Uterus (tissue), 4 donors: ENCODE data around the gene ZYG11B. TPM values are rescaled to one million over a fixed set of nuclear protein-coding genes. Genes with fewer than 3 reads are reported as not detected.
"Not testable (repeated sequence)": the region's sequence is repeated elsewhere in the genome, so short reads cannot be mapped to it uniquely, and the experiment has no call there.

Experiments
- DNase-seq, 2 donors: peaks; one replicate each; pipeline ENCODE4 v3.0.0-alpha.2; 2019 to 2020
- H3K27ac ChIP-seq, 2 donors: fragments of 200-600 bp; sonication (generic); 1 replicate in 1 of 2; 2 replicates in 1 of 2; pipeline ENCODE4 v1.5.1; 2016 to 2018
- H3K27me3 ChIP-seq, 2 donors: fragments of 200-600 bp; sonication (generic); one replicate each; pipeline ENCODE4 v1.5.1; 2018 to 2019; ENCODE audit warnings: control low read depth in 1 of 2
- H3K36me3 ChIP-seq, 2 donors: fragments of 200-600 bp; sonication (generic); one replicate each; pipeline ENCODE4 v1.5.1; 2019; ENCODE audit warnings: control low read depth in 1 of 2
- H3K4me1 ChIP-seq, 2 donors: fragments of 200-600 bp; sonication (generic); one replicate each; pipeline ENCODE4 v1.5.1; 2018 to 2019; ENCODE audit warnings: control low read depth in 1 of 2
- H3K4me3 ChIP-seq, 2 donors: fragments of 200-600 bp; sonication (generic); 1 replicate in 1 of 2; 2 replicates in 1 of 2; pipeline ENCODE4 v1.5.1; 2018 to 2019; ENCODE audit warnings: mild to moderate bottlenecking in 1 of 2
- H3K9me3 ChIP-seq, 2 donors: fragments of 200-600 bp; sonication (generic); one replicate each; pipeline ENCODE4 v1.5.1; 2019; ENCODE audit warnings: control low read depth in 1 of 2
- POLR2A ChIP-seq, 2 donors: fragments of 450-650 bp; IDR thresholded peaks; one replicate each; pipeline ENCODE4 v1.6.1; 2016; ENCODE audit warnings: antibody characterized with exemption in 2 of 2, mild to moderate bottlenecking in 1 of 2, moderate library complexity in 1 of 2
- intact Hi-C: fragments of 100-400 bp; cut with DNase I; formaldehyde crosslinking; loops from one replicate; pipeline ENCODE4 v1.15.1; 2023; ENCODE audit warnings: low total_unique reads
- small RNA-seq: library from RNA; depleted of rRNA; stranded (forward); fragments of <200 nt; gene quantifications from one replicate; pipeline ENCODE3, GENCODE V24; 2016
- total RNA-seq, 4 donors: library from RNA; depleted of rRNA in 3 of 4; stranded (reverse); fragments of >200 nt in 3 of 4; gene quantifications; one replicate each; pipeline versions ENCODE4 v1.1.0 to v1.2.4, GENCODE V29; 2014 to 2023
- TF ChIP-seq, protein P1 (sequence below), 4 experiments: fragments of 200-600 bp in 2 of 4; fragments of 450-650 bp in 2 of 4; sonication (generic) in 2 of 4; IDR thresholded peaks; one replicate each; pipeline ENCODE4 v1.5.1; 2016 to 2019; ENCODE audit warnings: antibody characterized with exemption in 4 of 4, mild to moderate bottlenecking in 2 of 4, moderate library complexity in 1 of 4
- donor health status: DM: yes; HTN: yes; CAD: no.

The ZYG11B gene
- total RNA-seq, 4 donors from 2014 or later, result 22.5 to 100 (median 45.8) TPM

DNA sequence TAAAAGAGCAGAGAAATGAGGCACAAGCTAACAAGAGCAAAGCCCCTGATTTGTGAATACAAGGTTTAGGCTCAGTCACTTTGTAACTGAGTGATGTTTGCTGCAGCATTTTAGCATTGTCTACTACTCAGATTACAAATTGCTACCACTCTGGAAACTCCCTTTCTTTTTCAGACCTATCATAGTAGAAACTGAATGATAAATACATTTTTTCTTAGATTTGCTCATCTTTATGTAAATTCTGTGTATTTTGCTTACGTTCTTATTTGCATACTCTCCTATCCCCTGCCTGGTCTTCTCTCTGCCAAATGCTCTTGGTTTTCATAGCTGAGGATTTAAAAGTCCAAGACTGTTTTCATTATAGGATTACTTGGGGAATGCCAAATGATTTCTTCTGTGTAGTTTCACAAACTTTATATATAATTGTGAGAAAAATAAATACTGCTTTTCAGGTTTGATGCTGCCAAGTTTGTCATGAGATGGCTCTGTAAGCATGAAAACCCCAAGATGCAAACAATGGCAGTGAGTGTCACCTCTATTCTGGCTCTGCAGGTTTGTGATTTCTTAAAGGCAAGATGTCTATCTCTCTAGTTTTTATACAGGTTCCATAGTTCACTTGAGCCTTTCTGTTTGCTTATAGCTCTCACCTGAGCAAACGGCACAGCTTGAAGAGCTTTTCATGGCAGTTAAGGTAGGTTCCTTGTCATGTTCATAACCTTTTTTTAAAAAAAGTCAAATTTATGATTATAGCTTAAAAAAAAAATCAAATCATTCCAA is 141.0 kb downstream of the ZYG11B start:
- H3K27me3 ChIP-seq, result no peaks in the 10 kb centered on the region
- TF ChIP-seq POLR2A (IDR thresholded peaks at IDR 0.05), result no peak
- TF ChIP-seq, protein P1, sequence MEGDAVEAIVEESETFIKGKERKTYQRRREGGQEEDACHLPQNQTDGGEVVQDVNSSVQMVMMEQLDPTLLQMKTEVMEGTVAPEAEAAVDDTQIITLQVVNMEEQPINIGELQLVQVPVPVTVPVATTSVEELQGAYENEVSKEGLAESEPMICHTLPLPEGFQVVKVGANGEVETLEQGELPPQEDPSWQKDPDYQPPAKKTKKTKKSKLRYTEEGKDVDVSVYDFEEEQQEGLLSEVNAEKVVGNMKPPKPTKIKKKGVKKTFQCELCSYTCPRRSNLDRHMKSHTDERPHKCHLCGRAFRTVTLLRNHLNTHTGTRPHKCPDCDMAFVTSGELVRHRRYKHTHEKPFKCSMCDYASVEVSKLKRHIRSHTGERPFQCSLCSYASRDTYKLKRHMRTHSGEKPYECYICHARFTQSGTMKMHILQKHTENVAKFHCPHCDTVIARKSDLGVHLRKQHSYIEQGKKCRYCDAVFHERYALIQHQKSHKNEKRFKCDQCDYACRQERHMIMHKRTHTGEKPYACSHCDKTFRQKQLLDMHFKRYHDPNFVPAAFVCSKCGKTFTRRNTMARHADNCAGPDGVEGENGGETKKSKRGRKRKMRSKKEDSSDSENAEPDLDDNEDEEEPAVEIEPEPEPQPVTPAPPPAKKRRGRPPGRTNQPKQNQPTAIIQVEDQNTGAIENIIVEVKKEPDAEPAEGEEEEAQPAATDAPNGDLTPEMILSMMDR (IDR thresholded peaks at IDR 0.05), result no peak
- no peaks in the 10 kb centered on the region for H3K4me1 ChIP-seq
- H3K4me3 ChIP-seq, result no peak overlapping the region
- intact Hi-C loops, result no loop called here
- H3K36me3 ChIP-seq, result no peaks in the 10 kb centered on the region
- H3K27ac ChIP-seq, result no peak overlapping the region
- no peak for DNase-seq
- no peaks in the 10 kb centered on the region for H3K9me3 ChIP-seq

DNA sequence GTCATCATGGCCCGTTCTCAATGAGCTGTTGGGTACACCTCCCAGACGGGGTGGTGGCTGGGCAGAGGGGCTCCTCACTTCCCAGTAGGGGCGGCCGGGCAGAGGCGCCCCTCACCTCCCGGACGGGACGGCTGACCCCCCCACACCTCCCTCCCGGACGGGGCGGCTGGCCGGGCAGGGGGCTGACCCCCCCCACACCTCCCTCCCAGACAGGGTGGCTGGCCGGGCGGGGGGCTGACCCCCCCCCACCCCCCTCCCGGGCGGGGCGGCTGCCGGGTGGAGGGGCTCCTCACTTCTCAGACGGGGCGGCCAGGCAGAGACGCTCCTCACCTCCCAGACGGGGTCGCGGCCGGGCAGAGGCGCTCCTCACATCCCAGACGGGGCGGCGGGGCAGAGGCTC is 143.5 kb downstream of the ZYG11B start:
- H3K4me1 ChIP-seq, H3K4me3 ChIP-seq, H3K27ac ChIP-seq, H3K36me3 ChIP-seq, H3K9me3 ChIP-seq, intact Hi-C loops, DNase-seq, H3K27me3 ChIP-seq: not testable (repeated sequence)

DNA sequence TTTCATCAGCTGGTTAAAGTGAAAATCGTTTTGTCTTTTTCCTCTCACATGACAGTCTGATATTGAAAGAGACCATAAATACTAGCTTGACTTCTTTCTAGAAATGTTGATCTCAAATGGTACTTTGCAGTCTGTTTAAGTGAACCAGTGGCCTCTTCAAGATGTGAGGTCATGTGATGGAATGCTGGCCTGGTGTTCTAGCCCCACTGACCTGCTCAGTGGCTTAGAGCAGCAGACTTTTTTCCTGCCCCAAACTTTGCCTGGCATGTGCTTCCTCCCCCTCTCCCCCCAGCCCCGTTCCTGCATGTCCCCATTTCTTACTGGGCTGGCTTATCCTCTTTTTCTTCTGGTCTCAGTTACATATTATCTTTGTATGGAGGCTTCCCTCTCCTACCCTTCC is 150.6 kb downstream of the ZYG11B start:
- no peak for DNase-seq
- TF ChIP-seq, protein P1 (IDR thresholded peaks at IDR 0.05), result no peak
- no peak for TF ChIP-seq POLR2A (IDR thresholded peaks at IDR 0.05)
- no peaks in the 10 kb centered on the region for H3K9me3 ChIP-seq
- no peak overlapping the region for H3K4me3 ChIP-seq
- no peak overlapping the region for H3K27ac ChIP-seq
- H3K27me3 ChIP-seq, result no peaks in the 10 kb centered on the region
- H3K36me3 ChIP-seq, result no peaks in the 10 kb centered on the region
- intact Hi-C loops, result no loop called here
- H3K4me1 ChIP-seq, result no peaks in the 10 kb centered on the region

Small RNA genes within 50 kb of the gene (small RNA-seq; reads per million reads assigned to genes)
- gene RN7SL62P (not detected), gene RNU2-30P (not detected), gene RNU6-969P (not detected)

Other genes starting within 250 kb of the ZYG11B start
- 100 to 1,000 TPM; 105 to 138 (median 127) TPM for gene TUT4, start 173.4 kb upstream of the ZYG11B start, total RNA-seq
- gene GPX7, start 124.1 kb upstream of the ZYG11B start, total RNA-seq, result 100 to 1,000 TPM in 1 of 4 donors, 10 to 100 TPM in 1, 1 to 10 TPM in 2; 1.8 to 125 (median 9.6) TPM
- gene SHISAL2A, start 93.3 kb upstream of the ZYG11B start, total RNA-seq, result under 1 TPM in 2 of 4 donors, not detected in 2; 0.28 to 0.49 TPM
- gene COA7, start 28.1 kb upstream of the ZYG11B start, total RNA-seq, result 10 to 100 TPM in 2 of 4 donors, 1 to 10 TPM in 2; 4.1 to 18.8 (median 11.2) TPM
- gene ZYG11A, start 116.3 kb downstream of the ZYG11B start, total RNA-seq, result under 1 TPM in 2 of 4 donors, not detected in 2; 0.12 to 0.35 TPM
- gene ECHDC2, start 195.3 kb downstream of the ZYG11B start, total RNA-seq, result 100 to 1,000 TPM in 1 of 4 donors, 10 to 100 TPM in 3; 32.0 to 256 (median 90.6) TPM
- gene SCP2, start 200.8 kb downstream of the ZYG11B start, total RNA-seq, result 100 to 1,000 TPM in 1 of 4 donors, 10 to 100 TPM in 3; 29.2 to 151 (median 84.6) TPM